Bronchus fibroblast of lung (primary cell): ENCODE results near the gene SYDE2. TPM values are rescaled to one million over a fixed set of nuclear protein-coding genes. Genes with fewer than 3 reads are reported as not detected.

ENCODE experiments used
- total RNA-seq: library from RNA; depleted of rRNA; stranded (reverse); fragments of >200 nt; gene quantifications from 2 replicates; pipeline ENCODE4 v1.2.3, GENCODE V29; 2015

Gene SYDE2, protein sequence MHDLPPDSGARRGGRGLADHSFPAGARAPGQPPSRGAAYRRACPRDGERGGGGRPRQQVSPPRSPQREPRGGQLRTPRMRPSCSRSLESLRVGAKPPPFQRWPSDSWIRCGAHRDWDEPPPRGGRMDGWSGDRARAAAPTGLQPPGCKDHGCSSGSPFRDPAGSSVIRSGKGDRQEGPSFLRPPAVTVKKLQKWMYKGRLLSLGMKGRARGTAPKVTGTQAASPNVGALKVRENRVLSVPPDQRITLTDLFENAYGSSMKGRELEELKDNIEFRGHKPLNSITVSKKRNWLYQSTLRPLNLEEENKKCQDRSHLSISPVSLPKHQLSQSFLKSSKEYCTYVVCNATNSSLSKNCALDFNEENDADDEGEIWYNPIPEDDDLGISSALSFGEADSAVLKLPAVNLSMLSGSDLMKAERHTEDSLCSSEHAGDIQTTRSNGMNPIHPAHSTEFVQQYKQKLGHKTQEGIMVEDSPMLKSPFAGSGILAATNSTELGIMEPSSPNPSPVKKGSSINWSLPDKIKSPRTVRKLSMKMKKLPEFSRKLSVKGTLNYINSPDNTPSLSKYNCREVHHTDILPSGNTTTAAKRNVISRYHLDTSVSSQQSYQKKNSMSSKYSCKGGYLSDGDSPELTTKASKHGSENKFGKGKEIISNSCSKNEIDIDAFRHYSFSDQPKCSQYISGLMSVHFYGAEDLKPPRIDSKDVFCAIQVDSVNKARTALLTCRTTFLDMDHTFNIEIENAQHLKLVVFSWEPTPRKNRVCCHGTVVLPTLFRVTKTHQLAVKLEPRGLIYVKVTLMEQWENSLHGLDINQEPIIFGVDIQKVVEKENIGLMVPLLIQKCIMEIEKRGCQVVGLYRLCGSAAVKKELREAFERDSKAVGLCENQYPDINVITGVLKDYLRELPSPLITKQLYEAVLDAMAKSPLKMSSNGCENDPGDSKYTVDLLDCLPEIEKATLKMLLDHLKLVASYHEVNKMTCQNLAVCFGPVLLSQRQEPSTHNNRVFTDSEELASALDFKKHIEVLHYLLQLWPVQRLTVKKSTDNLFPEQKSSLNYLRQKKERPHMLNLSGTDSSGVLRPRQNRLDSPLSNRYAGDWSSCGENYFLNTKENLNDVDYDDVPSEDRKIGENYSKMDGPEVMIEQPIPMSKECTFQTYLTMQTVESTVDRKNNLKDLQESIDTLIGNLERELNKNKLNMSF
- 1.8 and 1.9 TPM in 2 replicates for total RNA-seq

DNA sequence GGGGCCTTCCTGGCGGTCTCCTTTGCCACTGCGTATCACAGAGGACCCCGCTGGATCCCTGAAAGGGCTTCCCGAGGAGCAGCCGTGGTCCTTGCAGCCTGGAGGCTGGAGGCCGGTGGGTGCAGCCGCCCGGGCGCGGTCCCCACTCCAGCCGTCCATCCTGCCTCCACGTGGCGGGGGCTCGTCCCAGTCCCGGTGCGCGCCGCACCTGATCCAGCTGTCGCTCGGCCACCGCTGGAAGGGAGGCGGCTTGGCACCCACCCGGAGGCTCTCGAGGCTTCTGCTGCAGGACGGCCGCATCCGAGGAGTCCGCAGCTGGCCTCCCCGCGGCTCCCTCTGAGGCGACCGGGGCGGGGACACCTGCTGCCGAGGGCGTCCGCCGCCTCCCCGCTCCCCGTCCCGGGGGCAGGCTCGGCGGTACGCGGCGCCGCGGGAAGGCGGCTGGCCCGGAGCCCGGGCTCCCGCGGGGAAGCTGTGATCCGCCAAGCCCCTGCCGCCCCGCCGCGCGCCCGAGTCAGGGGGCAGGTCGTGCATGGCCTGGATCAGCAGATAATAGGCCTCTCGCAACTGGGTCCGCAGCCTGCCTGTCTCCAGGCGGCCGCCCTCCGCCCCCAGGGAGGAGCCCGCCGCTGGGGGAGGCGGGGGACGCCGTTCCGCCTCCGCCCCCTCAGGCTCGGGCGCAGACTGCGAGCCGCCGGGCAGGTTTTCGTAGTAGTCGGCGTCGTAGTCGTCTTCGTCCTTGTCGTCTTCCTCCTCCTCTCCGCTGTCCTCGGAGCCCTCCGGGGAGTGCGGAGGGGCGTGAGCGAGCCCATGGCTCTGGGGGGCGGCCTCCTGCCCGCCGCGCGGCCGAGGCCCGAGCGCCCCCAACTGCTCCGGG, at the start of gene SYDE2:
Gene SYDE2 (minus strand): TSS at position 554 of the 877 bp plus-strand sequence. CDS start 20 bp downstream, at position 534.

Other genes starting within 250 kb of the SYDE2 start
- gene MCOLN2, start 203.9 kb downstream of the SYDE2 start, total RNA-seq = 0.17 and 0.45 TPM in 2 replicates
- under 0.01 TPM in 2 replicates for gene MCOLN3, start 152.5 kb downstream of the SYDE2 start, total RNA-seq
- 15.5 and 17.7 TPM in 2 replicates for gene C1orf52, start 58.6 kb upstream of the SYDE2 start, total RNA-seq
- 19.0 and 21.0 TPM in 2 replicates for gene BCL10, start 75.6 kb upstream of the SYDE2 start, total RNA-seq